SK-N-SH treated with all-trans-retinoic acid at 6 μM for 48 hours (cell line): ENCODE results near the gene GOLGA8R.
"Not testable (repeated sequence)": the region's sequence is repeated elsewhere in the genome, so short reads cannot be mapped to it uniquely, and the experiment has no call there.

Experiments used
- ARNTL ChIP-seq: fragments of 450-650 bp; formaldehyde crosslinking; IDR thresholded peaks from 2 replicates; pipeline ENCODE4 v1.5.0; 2020; ENCODE audit warnings: low read depth, mild to moderate bottlenecking, moderate library complexity, borderline replicate concordance
- BACH2 ChIP-seq: fragments of 250-450 bp; sonication (Bioruptor Pico); IDR thresholded peaks from 2 replicates; pipeline ENCODE4 v1.9.0; 2021; ENCODE audit warnings: mild to moderate bottlenecking, borderline replicate concordance
- CREB5 ChIP-seq: fragments of 250-450 bp; sonication (Bioruptor Pico); IDR thresholded peaks from 2 replicates; pipeline ENCODE4 v1.5.1; 2020; ENCODE audit warnings: low read depth, mild to moderate bottlenecking, moderate library complexity
- ESRRG ChIP-seq: fragments of 250-450 bp; sonication (Bioruptor Pico); IDR thresholded peaks from 2 replicates; pipeline ENCODE4 v1.6.1; 2021; ENCODE audit warnings: mild to moderate bottlenecking
- GLIS3 ChIP-seq: fragments of 250-450 bp; sonication (Bioruptor Pico); IDR thresholded peaks from 2 replicates; pipeline ENCODE4 v1.5.0; 2020; ENCODE audit warnings: mild to moderate bottlenecking, moderate library complexity
- PATZ1 ChIP-seq: fragments of 250-450 bp; sonication (Bioruptor Pico); IDR thresholded peaks from 2 replicates; pipeline ENCODE4 v1.8.0; 2020; ENCODE audit warnings: mild to moderate bottlenecking, moderate library complexity, borderline replicate concordance
- RARB ChIP-seq: fragments of 250-450 bp; sonication (Bioruptor Pico); IDR thresholded peaks from 2 replicates; pipeline ENCODE4 v1.8.0; 2021; ENCODE audit warnings: mild to moderate bottlenecking, moderate library complexity
- ZC3H10 ChIP-seq: fragments of 250-450 bp; sonication (Bioruptor Pico); IDR thresholded peaks from 2 replicates; pipeline ENCODE4 v1.5.1; 2021; ENCODE audit warnings: mild to moderate bottlenecking, moderate library complexity
- ZFP30 ChIP-seq: fragments of 450-650 bp; formaldehyde crosslinking; IDR thresholded peaks from 2 replicates; pipeline ENCODE4 v1.5.0; 2022; ENCODE audit warnings: mild to moderate bottlenecking, moderate library complexity
- ZNF565 ChIP-seq: fragments of 450-650 bp; formaldehyde crosslinking; conservative IDR thresholded peaks from 2 replicates; pipeline ENCODE4 v1.5.0; 2020; ENCODE audit warnings: low read depth, mild to moderate bottlenecking, moderate library complexity

GRCh38 chr15:30360990-30361389, 53.1 kb downstream of the GOLGA8R start:
- TF ChIP-seq PATZ1 (CRISPR knock-in tag); GLIS3; BACH2 (CRISPR knock-in tag); ESRRG (CRISPR knock-in tag); CREB5 (CRISPR knock-in tag); ZNF565 (CRISPR knock-in tag); ZFP30; ARNTL (CRISPR knock-in tag); ZC3H10 (CRISPR knock-in tag); RARB (CRISPR knock-in tag): not testable (repeated sequence)
